GM21619 (cell line): ENCODE measurements around the gene EIF2A.
"Not testable (repeated sequence)": the region's sequence is repeated elsewhere in the genome, so short reads cannot be mapped to it uniquely, and the experiment has no call there.

Experiments
- ATAC-seq: cut with Tn5 transposase; IDR thresholded peaks from one replicate; pipeline ENCODE4 v1.9.1; 2021; ENCODE audit not compliant: unreplicated experiment

Gene EIF2A

GRCh38 chr3:150600647-150601530, 54.3 kb downstream of the EIF2A start:
- not testable (repeated sequence) for ATAC-seq

GRCh38 chr3:150602426-150603152, 56.0 kb downstream of the EIF2A start:
- peak; percentile 5 for ATAC-seq

- peak; percentile 49 for ATAC-seq
Observed at GRCh38 chr3:150603153-150603979, 56.8 kb downstream of the EIF2A start, which contains the start of gene SELENOT. TSS of gene SELENOT (plus strand) at chr3:150603321. CDS start at chr3:150603363, 42 bp downstream.

GRCh38 chr3:150603980-150604319, 57.4 kb downstream of the EIF2A start:
- no peak for ATAC-seq

GRCh38 chr3:150605998-150606641, 59.5 kb downstream of the EIF2A start:
- ATAC-seq = no peak

- no peak for ATAC-seq
Observed at GRCh38 chr3:150607267-150608065, 60.9 kb downstream of the EIF2A start.

- ATAC-seq = peak; percentile 31
Observed at GRCh38 chr3:150609988-150610387, 63.4 kb downstream of the EIF2A start.

GRCh38 chr3:150610785-150611184, 64.2 kb downstream of the EIF2A start:
- ATAC-seq = no peak

GRCh38 chr3:150611666-150612065, 65.1 kb downstream of the EIF2A start:
- ATAC-seq = no peak

- no peak for ATAC-seq
Observed at GRCh38 chr3:150612494-150612893, 65.9 kb downstream of the EIF2A start.

- no peak for ATAC-seq
Observed at GRCh38 chr3:150613034-150613433, 66.4 kb downstream of the EIF2A start.

GRCh38 chr3:150613709-150614480, 67.3 kb downstream of the EIF2A start:
- no peak for ATAC-seq

GRCh38 chr3:150620002-150620689, 73.6 kb downstream of the EIF2A start:
- no peak for ATAC-seq

- ATAC-seq = not testable (repeated sequence)
Observed at GRCh38 chr3:150622955-150623354, 76.4 kb downstream of the EIF2A start.

- no peak for ATAC-seq
Observed at GRCh38 chr3:150623945-150624344, 77.4 kb downstream of the EIF2A start.

GRCh38 chr3:150626148-150626930, 79.8 kb downstream of the EIF2A start:
- ATAC-seq = no peak

- no peak for ATAC-seq
Observed at GRCh38 chr3:150627557-150627956, 81.0 kb downstream of the EIF2A start.
